AG04449 (cell line): ENCODE results near the gene ALPK3.

Experiments used
- CTCF ChIA-PET: fragments of 350-600 bp; formaldehyde crosslinking; extraction: SDS; loops from one replicate; lab custom pipeline; 2021; ENCODE audit warnings: antibody characterized with exemption; lab: Yijun Ruan, JAX
- POLR2A ChIA-PET: fragments of 400-600, 350-600 bp; formaldehyde crosslinking; extraction: SDS; loops from one replicate; lab custom pipeline; 2020; ENCODE audit warnings: antibody characterized with exemption, inconsistent platforms; lab: Yijun Ruan, JAX
- DNase-seq: peaks from one replicate; pipeline ENCODE4 v3.0.0-alpha.2; 2010; ENCODE audit warnings: low read depth, low spot score
- H3K4me3 ChIP-seq: 2 replicates; pipeline ENCODE4 v1.5.1; 2011; ENCODE audit warnings: low read depth, mild to moderate bottlenecking, control low read depth, low read length
- TF ChIP-seq, protein P1 (sequence below): IDR thresholded peaks from one replicate; pipeline ENCODE4 v1.5.1; 2011; ENCODE audit warnings: mild to moderate bottlenecking, moderate library complexity, low read length, control low read depth, inconsistent platforms; ENCODE audit not compliant: insufficient read depth; ENCODE audit errors: missing control alignments

Gene ALPK3

GRCh38 chr15:84911879-84912660 is 94.9 kb downstream of the ALPK3 start:
- CTCF ChIA-PET, result interaction anchor here (0.7 to 2.7 kb wide), 7 partner anchors 12 to 341 kb away, joined by 3 to 13 read pairs (median 5); no protein-coding TSS in a partner anchor
- TF ChIP-seq, protein P1, sequence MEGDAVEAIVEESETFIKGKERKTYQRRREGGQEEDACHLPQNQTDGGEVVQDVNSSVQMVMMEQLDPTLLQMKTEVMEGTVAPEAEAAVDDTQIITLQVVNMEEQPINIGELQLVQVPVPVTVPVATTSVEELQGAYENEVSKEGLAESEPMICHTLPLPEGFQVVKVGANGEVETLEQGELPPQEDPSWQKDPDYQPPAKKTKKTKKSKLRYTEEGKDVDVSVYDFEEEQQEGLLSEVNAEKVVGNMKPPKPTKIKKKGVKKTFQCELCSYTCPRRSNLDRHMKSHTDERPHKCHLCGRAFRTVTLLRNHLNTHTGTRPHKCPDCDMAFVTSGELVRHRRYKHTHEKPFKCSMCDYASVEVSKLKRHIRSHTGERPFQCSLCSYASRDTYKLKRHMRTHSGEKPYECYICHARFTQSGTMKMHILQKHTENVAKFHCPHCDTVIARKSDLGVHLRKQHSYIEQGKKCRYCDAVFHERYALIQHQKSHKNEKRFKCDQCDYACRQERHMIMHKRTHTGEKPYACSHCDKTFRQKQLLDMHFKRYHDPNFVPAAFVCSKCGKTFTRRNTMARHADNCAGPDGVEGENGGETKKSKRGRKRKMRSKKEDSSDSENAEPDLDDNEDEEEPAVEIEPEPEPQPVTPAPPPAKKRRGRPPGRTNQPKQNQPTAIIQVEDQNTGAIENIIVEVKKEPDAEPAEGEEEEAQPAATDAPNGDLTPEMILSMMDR, result no peak
- H3K4me3 ChIP-seq, result no peak overlapping the region
- DNase-seq, result peak; percentile 92
- POLR2A ChIA-PET, result interaction anchor here (0.6 to 1.9 kb wide), 4 partner anchors 196 to 258 kb away, joined by 3 to 8 read pairs (median 4); partner anchors contain the start of genes NMB, SEC11A and WDR73

GRCh38 chr15:84913360-84913723 is 96.2 kb downstream of the ALPK3 start:
- TF ChIP-seq, protein P1, result no peak
- ChIA-PET CTCF (interaction anchor here (1.2 to 1.9 kb wide), 6 partner anchors 9 to 325 kb away, joined by 3 to 13 read pairs (median 5); partner anchors contain the start of gene WDR73), POLR2A (interaction anchor here (1.9 kb wide), 1 partner anchor 197 kb away, joined by 8 read pairs; the partner anchor contains the start of gene SEC11A)
- H3K4me3 ChIP-seq, result no peak overlapping the region
- DNase-seq, result no peak

GRCh38 chr15:84914351-84914750 is 97.2 kb downstream of the ALPK3 start:
- POLR2A ChIA-PET, result no interaction called here
- no peak for DNase-seq
- no peak overlapping the region for H3K4me3 ChIP-seq
- TF ChIP-seq, protein P1, result no peak
- CTCF ChIA-PET, result interaction anchor here (1.3 kb wide), 2 partner anchors 10 to 315 kb away, joined by 3 to 4 read pairs; no protein-coding TSS in a partner anchor

DNA sequence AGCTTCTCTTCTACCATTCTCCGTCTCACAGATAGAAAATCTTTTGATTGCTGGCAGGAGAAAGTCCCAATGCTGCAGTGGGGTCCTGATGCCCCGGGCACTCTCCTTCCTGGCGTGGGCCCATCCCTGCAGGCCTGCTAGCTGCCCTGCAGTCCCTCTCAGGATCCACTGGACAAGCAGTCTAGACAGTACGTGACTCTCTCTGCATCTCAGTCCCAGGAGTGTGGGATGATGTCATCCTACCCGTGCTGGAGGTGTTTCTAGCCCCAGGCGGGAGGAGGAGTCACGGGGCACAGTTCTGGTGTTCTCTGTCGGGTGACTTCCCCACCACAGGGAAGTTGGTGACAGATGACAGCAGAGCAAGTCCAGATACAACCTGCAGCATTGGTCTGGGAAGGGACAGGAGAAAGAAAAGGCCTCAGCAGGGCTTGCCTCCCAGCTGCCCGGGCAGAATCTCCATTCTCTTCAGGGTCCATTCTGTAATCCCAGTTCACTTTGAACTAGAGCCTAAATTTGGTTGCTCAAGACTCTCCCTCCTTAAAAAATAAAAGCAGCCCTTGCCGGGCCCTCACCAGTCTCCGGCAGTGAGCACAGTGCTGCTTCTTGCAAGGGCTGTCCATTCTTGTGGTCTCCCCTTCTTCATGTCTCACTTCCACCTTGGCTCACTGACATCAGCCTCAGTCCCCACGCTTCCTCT is 97.9 kb downstream of the ALPK3 start:
- CTCF ChIA-PET, result interaction anchor here (1.3 to 1.6 kb wide), 3 partner anchors 11 to 316 kb away, joined by 3 to 8 read pairs (median 4); no protein-coding TSS in a partner anchor
- peak; percentile 73 for DNase-seq

DNA sequence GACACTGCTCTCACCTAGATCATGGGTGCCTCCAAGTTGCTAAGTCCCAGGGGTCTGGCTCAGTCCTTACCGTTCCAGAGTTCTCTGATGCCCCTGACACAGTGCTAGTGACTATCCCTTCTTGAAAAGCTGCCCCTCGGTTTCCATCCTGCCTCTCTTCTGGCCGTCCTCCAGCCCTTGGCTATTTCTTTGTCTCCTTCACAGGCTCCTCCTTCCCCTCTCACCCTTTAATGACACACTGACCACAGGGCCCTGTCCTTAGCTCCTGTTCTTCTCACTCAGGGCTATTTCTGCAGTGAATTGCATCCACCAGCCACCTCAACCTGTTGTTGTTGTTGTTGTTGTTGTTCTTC is 98.4 kb downstream of the ALPK3 start:
- ChIA-PET POLR2A (no interaction called here), CTCF (interaction anchor here (1.3 to 1.6 kb wide), 2 partner anchors 13 to 317 kb away, joined by 4 to 8 read pairs; no protein-coding TSS in a partner anchor)
- TF ChIP-seq, protein P1, result no peak

More for the DNA sequence above, 97.9 kb downstream of the ALPK3 start:
- H3K4me3 ChIP-seq, result no peak overlapping the region
- POLR2A ChIA-PET, result no interaction called here
- TF ChIP-seq, protein P1, result no peak

GRCh38 chr15:84917452-84917851 is 100.3 kb downstream of the ALPK3 start:
- no peak overlapping the region for H3K4me3 ChIP-seq
- DNase-seq, result no peak
- TF ChIP-seq, protein P1, result no peak
- ChIA-PET CTCF (interaction anchor here (0.8 to 1.9 kb wide), 4 partner anchors 10 to 346 kb away, joined by 3 to 9 read pairs (median 3); no protein-coding TSS in a partner anchor), POLR2A (no interaction called here)

More for the DNA sequence above, 98.4 kb downstream of the ALPK3 start:
- DNase-seq, result no peak
- H3K4me3 ChIP-seq, result no peak overlapping the region
